Glutamatergic neuron (in vitro differentiated cells): Measurements from ENCODE around the gene KRTAP6-2. TPM values are rescaled to one million over a fixed set of nuclear protein-coding genes. Genes with fewer than 3 reads are reported as not detected.

ENCODE experiments used
- DNase-seq: peaks from one replicate; pipeline ENCODE4 v3.0.0; 2022
- H3K27ac Mint-ChIP-seq: one replicate; pipeline ENCODE4 v1.8.0; 2020; ENCODE audit warnings: mild to moderate bottlenecking, mixed read lengths, inconsistent platforms; ENCODE audit not compliant: unreplicated experiment
- H3K27me3 Mint-ChIP-seq: one replicate; pipeline ENCODE4 v1.8.0; 2020; ENCODE audit warnings: mild to moderate bottlenecking, moderate library complexity, mixed read lengths, inconsistent platforms; ENCODE audit not compliant: unreplicated experiment
- H3K36me3 Mint-ChIP-seq: one replicate; pipeline ENCODE4 v1.8.0; 2020; ENCODE audit warnings: mild to moderate bottlenecking, mixed read lengths, inconsistent platforms; ENCODE audit not compliant: unreplicated experiment
- H3K4me1 Mint-ChIP-seq: one replicate; pipeline ENCODE4 v1.8.0; 2020; ENCODE audit warnings: mild to moderate bottlenecking, low read depth, mixed read lengths, inconsistent platforms; ENCODE audit not compliant: unreplicated experiment
- H3K4me3 Mint-ChIP-seq: one replicate; pipeline ENCODE4 v1.8.0; 2020; ENCODE audit warnings: mild to moderate bottlenecking, mixed read lengths, inconsistent platforms; ENCODE audit not compliant: unreplicated experiment
- H3K9me3 Mint-ChIP-seq: one replicate; pipeline ENCODE4 v1.8.0; 2020; ENCODE audit warnings: mild to moderate bottlenecking, moderate library complexity, mixed read lengths, inconsistent platforms; ENCODE audit not compliant: unreplicated experiment
- total RNA-seq: library from RNA; stranded (reverse); fragmentation: NEBNext Ultra II Directional; extraction: Animal tissue kit (Norgen Biotek cat#: 25700); gene quantifications from one replicate; pipeline ENCODE4 v1.2.1, GENCODE V29; 2021; ENCODE audit not compliant: unreplicated experiment
- TF ChIP-seq, protein P1 (sequence below): fragments of 200-600 bp; sonication (generic); IDR thresholded peaks from one replicate; pipeline ENCODE4 v1.5.0; 2021; ENCODE audit not compliant: partially characterized antibody, unreplicated experiment

The KRTAP6-2 gene
- total RNA-seq, 1 donor from 2014 or later: not detected

GRCh38 chr21:30563072-30563471 lies 35.6 kb downstream of the KRTAP6-2 start:
- Mint-ChIP-seq H3K9me3 (no peaks in the 10 kb centered on the region), H3K4me1 (no peaks in the 10 kb centered on the region), H3K4me3 (no peak overlapping the region), H3K27ac (no peak overlapping the region), H3K36me3 (no peaks in the 10 kb centered on the region), H3K27me3 (no peaks in the 10 kb centered on the region)
- TF ChIP-seq, protein P1, sequence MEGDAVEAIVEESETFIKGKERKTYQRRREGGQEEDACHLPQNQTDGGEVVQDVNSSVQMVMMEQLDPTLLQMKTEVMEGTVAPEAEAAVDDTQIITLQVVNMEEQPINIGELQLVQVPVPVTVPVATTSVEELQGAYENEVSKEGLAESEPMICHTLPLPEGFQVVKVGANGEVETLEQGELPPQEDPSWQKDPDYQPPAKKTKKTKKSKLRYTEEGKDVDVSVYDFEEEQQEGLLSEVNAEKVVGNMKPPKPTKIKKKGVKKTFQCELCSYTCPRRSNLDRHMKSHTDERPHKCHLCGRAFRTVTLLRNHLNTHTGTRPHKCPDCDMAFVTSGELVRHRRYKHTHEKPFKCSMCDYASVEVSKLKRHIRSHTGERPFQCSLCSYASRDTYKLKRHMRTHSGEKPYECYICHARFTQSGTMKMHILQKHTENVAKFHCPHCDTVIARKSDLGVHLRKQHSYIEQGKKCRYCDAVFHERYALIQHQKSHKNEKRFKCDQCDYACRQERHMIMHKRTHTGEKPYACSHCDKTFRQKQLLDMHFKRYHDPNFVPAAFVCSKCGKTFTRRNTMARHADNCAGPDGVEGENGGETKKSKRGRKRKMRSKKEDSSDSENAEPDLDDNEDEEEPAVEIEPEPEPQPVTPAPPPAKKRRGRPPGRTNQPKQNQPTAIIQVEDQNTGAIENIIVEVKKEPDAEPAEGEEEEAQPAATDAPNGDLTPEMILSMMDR: no peak
- DNase-seq: no peak

GRCh38 chr21:30561957-30562356 lies 36.7 kb downstream of the KRTAP6-2 start:
- no peak for DNase-seq
- Mint-ChIP-seq H3K4me3 (no peak overlapping the region), H3K9me3 (no peaks in the 10 kb centered on the region), H3K4me1 (no peaks in the 10 kb centered on the region), H3K27ac (no peak overlapping the region), H3K36me3 (no peaks in the 10 kb centered on the region), H3K27me3 (no peaks in the 10 kb centered on the region)
- TF ChIP-seq, protein P1: no peak

DNA sequence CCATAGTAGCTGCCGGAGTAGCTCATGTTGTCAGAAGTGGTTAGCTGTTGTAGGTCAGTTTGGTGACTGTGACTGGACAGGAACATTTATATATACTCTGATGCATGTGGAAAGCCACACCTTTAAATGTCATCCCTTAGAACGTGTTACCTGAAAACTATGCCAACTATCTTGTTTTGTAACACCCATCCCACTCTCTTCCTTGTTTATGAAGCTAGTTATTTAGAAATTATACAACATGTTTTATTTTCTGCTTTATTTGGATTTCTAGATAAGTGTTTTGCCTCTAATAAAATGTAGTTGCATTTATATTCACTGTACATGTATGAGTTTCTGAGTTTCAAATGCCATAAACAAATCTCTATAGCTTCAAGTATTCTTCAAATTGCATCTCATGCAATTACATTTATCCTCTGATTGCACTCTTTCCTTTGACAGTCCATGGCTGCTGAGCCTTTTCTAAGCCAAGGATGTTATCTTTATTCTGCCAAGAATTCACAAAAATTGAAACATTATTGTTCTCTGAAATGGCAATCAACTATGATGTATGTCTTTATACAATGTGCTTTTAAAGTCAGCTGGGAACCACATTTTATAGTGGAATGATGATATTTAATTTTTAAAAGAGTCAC lies 37.3 kb downstream of the KRTAP6-2 start, which contains the start of gene KRTAP19-7:
Gene KRTAP19-7, minus strand, starts transcription at position 51 of the 632 bp plus-strand sequence. Its CDS starts 25 bp downstream, at position 26.
- Mint-ChIP-seq H3K27ac (no peak within 1 kb of the TSS), H3K36me3 (no peaks in the 10 kb centered on the region), H3K27me3 (no peaks in the 10 kb centered on the region), H3K4me1 (no peaks in the 10 kb centered on the region), H3K4me3 (no peak within 1 kb of the TSS), H3K9me3 (no peaks in the 10 kb centered on the region)
- TF ChIP-seq, protein P1: no peak
- no peak for DNase-seq

DNA sequence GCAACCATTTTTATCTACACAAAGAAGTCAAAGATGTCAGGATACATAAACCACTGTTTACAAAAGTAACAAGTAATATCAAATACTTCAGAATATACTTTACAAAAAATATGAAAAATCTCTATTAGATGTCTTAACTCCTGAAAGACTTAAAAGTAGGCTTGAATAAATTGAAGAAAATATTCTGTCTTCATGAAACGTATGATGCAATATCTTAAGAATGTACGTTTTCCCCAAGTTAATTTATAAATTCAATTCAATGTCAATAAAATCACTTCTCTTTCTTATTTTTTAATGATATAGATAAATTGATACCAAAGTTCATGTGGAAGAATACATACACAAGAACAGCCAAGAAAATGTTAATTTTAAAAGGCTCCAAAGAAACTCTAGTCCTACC lies 43.6 kb downstream of the KRTAP6-2 start:
- no peak overlapping the region for H3K4me3 Mint-ChIP-seq
- no peaks in the 10 kb centered on the region for H3K4me1 Mint-ChIP-seq
- DNase-seq: no peak
- H3K27ac Mint-ChIP-seq: no peak overlapping the region
- H3K27me3 Mint-ChIP-seq: no peaks in the 10 kb centered on the region
- TF ChIP-seq, protein P1: no peak
- H3K36me3 Mint-ChIP-seq: no peaks in the 10 kb centered on the region
- no peaks in the 10 kb centered on the region for H3K9me3 Mint-ChIP-seq

DNA sequence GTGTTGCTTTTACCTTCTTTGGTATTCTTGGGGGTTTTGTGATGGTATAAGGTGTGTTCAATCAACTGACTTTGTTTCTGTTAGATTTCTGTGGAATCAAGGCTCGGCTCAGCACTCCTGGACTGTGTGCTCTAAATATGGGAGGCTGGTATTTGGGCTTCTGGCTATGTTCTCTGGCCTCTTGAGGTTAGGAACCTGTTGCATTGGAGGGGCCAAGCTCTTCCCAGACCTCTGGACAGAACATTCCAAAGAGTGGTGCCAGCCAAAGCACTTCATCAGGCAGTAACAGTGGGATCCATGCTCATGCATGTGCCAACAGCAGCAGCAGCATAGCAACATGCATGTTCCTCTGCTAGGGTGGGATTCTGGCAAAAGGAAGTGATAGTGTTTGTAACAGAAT lies 45.9 kb downstream of the KRTAP6-2 start:
- H3K4me1 Mint-ChIP-seq: no peaks in the 10 kb centered on the region
- TF ChIP-seq, protein P1: no peak
- H3K27ac Mint-ChIP-seq: no peak overlapping the region
- DNase-seq: no peak
- no peaks in the 10 kb centered on the region for H3K27me3 Mint-ChIP-seq
- H3K4me3 Mint-ChIP-seq: no peak overlapping the region
- no peaks in the 10 kb centered on the region for H3K36me3 Mint-ChIP-seq
- no peaks in the 10 kb centered on the region for H3K9me3 Mint-ChIP-seq
